GM12864 (cell line): ENCODE measurements around the gene ST3GAL3.

Experiments
- DNase-seq: peaks from one replicate; pipeline ENCODE4 v3.0.0-alpha.2; 2011; ENCODE audit warnings: low read depth
- H3K4me3 ChIP-seq: 2 replicates; pipeline ENCODE4 v1.5.1; 2011; ENCODE audit warnings: mild to moderate bottlenecking, low read depth, low read length, control low read depth
- TF ChIP-seq, protein P1 (sequence below): IDR thresholded peaks from 2 replicates; pipeline ENCODE4 v1.5.1; 2011; ENCODE audit warnings: low read depth, mild to moderate bottlenecking, moderate library complexity, low read length, control low read depth, inconsistent platforms; ENCODE audit errors: missing control alignments

ST3GAL3 gene

DNA sequence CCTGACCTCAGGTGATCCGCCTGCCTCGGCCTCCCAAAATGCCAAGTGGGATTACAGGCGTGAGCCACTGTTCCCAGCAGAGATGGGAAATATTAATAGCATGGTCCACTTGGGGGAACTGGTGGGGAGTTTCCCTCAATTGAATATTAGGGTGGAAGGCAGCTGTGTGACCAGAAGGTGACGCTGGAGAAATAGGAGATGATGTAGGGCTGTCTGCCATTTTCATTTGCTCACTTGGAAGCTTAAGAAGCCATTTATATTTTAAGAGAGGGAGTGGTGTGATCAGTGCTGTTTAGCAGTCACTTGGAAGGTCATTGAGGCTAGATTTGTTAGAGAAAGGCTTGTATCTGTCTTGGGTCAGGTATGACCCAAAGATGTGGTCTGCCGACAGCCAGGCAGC, 37.5 kb upstream of the ST3GAL3 start:
- no peak overlapping the region for H3K4me3 ChIP-seq
- no peak for DNase-seq
- TF ChIP-seq, protein P1, sequence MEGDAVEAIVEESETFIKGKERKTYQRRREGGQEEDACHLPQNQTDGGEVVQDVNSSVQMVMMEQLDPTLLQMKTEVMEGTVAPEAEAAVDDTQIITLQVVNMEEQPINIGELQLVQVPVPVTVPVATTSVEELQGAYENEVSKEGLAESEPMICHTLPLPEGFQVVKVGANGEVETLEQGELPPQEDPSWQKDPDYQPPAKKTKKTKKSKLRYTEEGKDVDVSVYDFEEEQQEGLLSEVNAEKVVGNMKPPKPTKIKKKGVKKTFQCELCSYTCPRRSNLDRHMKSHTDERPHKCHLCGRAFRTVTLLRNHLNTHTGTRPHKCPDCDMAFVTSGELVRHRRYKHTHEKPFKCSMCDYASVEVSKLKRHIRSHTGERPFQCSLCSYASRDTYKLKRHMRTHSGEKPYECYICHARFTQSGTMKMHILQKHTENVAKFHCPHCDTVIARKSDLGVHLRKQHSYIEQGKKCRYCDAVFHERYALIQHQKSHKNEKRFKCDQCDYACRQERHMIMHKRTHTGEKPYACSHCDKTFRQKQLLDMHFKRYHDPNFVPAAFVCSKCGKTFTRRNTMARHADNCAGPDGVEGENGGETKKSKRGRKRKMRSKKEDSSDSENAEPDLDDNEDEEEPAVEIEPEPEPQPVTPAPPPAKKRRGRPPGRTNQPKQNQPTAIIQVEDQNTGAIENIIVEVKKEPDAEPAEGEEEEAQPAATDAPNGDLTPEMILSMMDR: no peak

DNA sequence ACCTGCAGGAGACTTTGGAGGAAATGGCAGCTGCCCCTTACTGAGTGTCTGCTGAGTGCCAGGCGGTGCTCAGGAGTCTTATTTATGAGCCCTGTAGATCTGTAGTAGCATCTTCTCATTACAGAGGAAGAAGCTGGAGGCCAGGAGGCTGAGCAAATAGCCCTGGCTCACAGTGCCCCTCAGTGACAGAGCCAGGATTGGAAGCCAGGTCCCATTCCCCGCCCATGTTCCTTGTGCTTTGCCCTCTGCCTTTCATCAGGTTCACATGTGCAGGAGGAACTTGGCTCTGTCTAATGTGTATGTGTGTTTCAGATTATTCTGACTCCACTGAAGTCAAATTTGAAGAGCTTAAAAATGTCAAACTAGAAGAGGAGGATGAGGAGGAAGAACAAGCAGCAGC, 36.1 kb upstream of the ST3GAL3 start:
- TF ChIP-seq, protein P1: no peak
- DNase-seq: no peak
- H3K4me3 ChIP-seq: no peak overlapping the region

DNA sequence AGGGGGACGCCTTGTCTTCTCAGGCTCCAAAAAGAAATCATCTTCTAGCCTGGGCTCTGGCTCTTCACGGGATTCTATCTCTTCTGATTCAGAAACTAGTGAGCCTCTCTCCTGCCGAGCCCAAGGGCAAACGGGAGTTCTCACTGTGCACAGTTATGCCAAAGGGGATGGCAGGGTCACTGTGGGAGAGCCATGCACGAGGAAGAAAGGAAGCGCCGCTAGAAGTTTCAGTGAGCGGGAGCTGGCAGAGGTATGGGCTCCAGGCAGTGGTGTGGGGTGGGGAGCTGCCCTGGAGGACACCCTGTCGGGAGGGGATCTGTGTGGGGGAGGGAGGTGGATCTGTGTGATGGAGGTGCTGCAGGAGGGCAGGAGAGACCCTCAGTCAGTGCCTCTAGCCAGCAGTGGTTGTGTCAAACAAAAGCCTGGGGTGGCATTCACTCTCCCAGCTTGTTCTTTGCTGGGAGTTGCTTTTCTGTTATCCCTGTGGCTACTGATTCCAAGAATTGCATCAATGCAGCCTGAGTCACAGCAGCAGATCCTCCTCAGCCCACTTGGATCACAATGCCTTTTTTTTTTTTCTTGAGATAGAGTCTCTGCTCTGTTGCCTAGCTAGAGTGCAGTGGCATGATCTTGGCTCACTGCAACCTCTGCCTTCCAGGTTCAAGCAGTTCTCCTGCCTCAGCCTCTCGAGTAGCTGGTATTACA, 35.6 kb upstream of the ST3GAL3 start:
- no peak for DNase-seq
- H3K4me3 ChIP-seq: no peak overlapping the region
- TF ChIP-seq, protein P1: no peak

DNA sequence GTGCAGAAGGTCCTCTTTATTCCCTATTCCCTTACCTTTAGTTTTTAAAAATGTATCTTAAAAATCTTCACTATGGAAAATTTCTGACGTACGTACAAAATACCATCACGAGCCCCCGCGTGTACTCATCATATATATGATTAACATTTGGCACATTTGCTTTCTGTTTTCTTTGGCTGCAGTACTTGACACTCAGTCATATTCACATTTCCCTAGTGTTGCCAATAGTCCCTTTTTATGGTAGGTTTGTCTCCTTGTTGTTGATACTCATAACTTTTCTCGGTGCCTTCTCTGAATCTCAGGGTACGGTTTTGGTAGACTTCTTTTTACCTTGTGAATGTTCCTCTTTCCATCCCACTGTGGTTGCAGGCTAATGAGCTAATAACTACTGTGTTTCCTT, 34.1 kb upstream of the ST3GAL3 start:
- TF ChIP-seq, protein P1: no peak
- H3K4me3 ChIP-seq: no peak overlapping the region
- DNase-seq: no peak

DNA sequence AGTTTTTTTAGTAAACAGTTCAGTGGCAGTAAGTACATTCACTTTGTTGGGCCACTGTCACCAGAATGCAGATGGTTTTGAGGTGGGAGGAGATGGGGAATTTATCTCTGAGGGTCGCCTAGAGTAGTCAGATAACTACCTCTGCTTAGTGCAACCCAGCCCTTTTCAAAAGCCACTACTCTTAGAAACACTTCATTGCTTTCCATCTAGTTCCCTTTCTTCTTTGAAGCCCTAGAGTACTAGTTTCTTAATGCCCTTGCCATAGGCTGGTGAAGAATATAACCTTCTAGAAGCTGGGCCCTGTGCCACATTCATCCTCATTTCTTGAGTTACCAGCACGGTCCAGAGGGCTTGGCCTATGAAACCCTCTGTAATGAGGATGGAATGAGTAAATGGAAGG, 28.4 kb upstream of the ST3GAL3 start:
- TF ChIP-seq, protein P1: no peak
- no peak for DNase-seq
- no peak overlapping the region for H3K4me3 ChIP-seq

DNA sequence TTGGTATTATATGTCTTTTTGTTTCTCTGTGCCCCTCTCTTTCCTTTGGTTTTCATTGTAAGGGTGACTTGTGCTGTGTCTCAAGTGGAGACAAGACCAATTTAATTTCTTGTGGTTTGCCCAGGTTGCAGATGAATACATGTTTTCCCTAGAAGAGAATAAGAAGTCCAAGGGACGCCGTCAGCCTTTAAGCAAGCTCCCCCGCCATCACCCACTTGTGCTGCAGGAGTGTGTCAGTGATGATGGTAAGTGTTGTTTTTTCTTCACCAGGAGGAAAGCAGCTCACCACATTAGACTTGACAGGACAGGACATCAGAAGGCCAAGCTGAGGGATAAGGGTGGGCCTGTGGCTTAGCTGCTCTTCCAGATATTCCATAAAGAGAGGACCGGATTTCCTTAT, 23.8 kb upstream of the ST3GAL3 start:
- H3K4me3 ChIP-seq: no peak overlapping the region
- TF ChIP-seq, protein P1: no peak
- no peak for DNase-seq

DNA sequence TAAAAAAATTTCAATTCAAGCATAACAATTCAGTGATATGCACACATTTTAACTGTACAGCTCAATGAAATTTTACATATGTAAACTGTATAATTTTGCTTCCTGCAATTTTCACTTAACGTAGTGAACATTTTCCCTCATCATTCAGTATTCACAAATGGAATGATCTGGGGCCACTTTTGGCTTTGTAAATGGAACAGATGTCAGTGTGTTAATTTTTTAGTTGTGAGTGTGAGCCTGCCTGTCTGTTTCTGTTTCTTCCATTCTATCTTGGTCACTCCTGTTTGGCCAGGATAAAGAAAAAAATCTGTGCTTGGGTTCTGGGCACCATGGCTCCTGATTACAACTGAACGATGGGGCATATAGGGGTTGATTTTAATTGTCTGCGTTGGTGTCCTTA, 20.5 kb upstream of the ST3GAL3 start:
- TF ChIP-seq, protein P1: no peak
- DNase-seq: no peak
- H3K4me3 ChIP-seq: no peak overlapping the region
